SH-SY5Y (cell line): Measurements from ENCODE around the gene CENPX.

Source experiments
- GATA2 ChIP-seq: IDR thresholded peaks from 2 replicates; pipeline ENCODE4 v1.6.1; 2011; ENCODE audit warnings: mild to moderate bottlenecking, low read depth, low read length
- GATA3 ChIP-seq: IDR thresholded peaks from 2 replicates; pipeline ENCODE4 v1.6.1; 2011; ENCODE audit warnings: low read depth, mild to moderate bottlenecking, low read length, moderate library complexity

CENPX gene

GRCh38 chr17:82023447-82024241 lies 966 bp upstream of the CENPX start:
- TF ChIP-seq GATA3, result no peak

- TF ChIP-seq GATA2, result no peak
- no peak for TF ChIP-seq GATA3
Observed at GRCh38 chr17:82022981-82023446, 336 bp upstream of the CENPX start, which contains the start of gene LRRC45. LRRC45 (plus strand) TSS chr17:82023305; CDS start chr17:82023644, 339 bp downstream.

GRCh38 chr17:82021900-82022309 lies 773 bp downstream of the CENPX start:
- TF ChIP-seq GATA2 (no peak), GATA3 (no peak)

- TF ChIP-seq GATA2, result no peak
- TF ChIP-seq GATA3, result no peak
Observed at GRCh38 chr17:82021107-82021899, 1.4 kb downstream of the CENPX start.

- TF ChIP-seq GATA2 (no peak), GATA3 (no peak)
Observed at GRCh38 chr17:82020572-82021106, 2.0 kb downstream of the CENPX start.

GRCh38 chr17:82019690-82020571 lies 2.7 kb downstream of the CENPX start:
- TF ChIP-seq GATA2 (no peak), GATA3 (no peak)

- no peak for TF ChIP-seq GATA3
- no peak for TF ChIP-seq GATA2
Observed at GRCh38 chr17:82018989-82019689, 3.5 kb downstream of the CENPX start.

GRCh38 chr17:82018152-82018988 lies 4.3 kb downstream of the CENPX start:
- TF ChIP-seq GATA2 (no peak), GATA3 (no peak)

- TF ChIP-seq GATA2, result no peak
- TF ChIP-seq GATA3, result no peak
Observed at GRCh38 chr17:82017612-82018151, 5.0 kb downstream of the CENPX start.

- TF ChIP-seq GATA2, result no peak
- no peak for TF ChIP-seq GATA3
Observed at GRCh38 chr17:82016875-82017459, 5.7 kb downstream of the CENPX start.

GRCh38 chr17:82016061-82016874 lies 6.4 kb downstream of the CENPX start:
- TF ChIP-seq GATA3, result no peak
- no peak for TF ChIP-seq GATA2
